Measurements from ENCODE around the gene KCNAB1.

- TF ChIP-seq EZH2 (IDR thresholded peaks at IDR 0.05; ENCODE audit: low read depth) (no peak), CTCF (conservative IDR thresholded peaks at IDR 0.05) (no peak)
Measured at GRCh38 chr3:156488767-156489166, 368.4 kb downstream of the KCNAB1 start.

Measured in PC-9 (cell line).